ENCODE data around the gene ZNF569. TPM values are rescaled to one million over a fixed set of nuclear protein-coding genes. Genes with fewer than 3 reads are reported as not detected.

The ZNF569 gene
- total RNA-seq, 1 donor from 2014 or later, result 5.0 TPM

DNA sequence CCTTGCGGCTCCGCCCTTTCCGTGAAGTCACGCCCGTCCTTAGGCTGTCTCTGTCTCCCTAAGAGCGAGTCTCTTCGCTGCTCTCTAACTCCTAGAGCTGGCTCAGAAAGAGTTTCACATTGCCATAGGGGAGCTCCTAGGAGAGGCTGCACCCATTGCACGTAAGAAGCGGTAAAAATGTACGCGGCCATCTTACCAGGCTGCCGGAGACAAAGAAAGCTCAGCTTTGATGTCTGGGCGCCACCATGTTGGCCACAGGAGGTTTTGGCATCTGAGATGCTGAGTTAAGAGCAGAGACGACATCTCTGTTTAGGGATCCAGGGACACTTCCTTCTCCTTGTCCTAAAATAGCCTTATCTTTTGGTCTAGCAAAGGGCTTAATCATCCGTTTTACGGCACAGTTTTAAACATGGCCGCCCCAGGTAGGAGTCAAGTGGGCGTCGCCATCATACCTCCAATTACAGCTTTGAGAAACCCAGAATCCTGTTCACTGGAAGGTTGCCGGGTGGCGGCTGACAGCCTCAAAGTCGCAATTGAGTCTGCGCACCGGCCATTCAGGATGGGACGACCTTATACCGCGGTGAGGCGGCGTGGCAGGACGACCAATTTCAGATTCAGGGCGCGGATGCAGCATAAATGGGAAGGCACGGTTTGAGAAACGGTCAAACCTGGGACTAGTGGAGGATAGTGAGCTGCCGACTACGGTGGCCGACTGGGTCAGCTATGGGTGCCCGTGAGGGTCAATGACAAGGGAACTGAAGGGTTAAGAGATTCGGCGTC, 39.3 kb upstream of the ZNF569 start, which contains the start of gene ZNF793:
Gene ZNF793, plus strand, starts transcription at position 553 of the 780 bp plus-strand sequence. CDS start 16,501 bp downstream, outside the sequence.
- TF ChIP-seq, protein P1, sequence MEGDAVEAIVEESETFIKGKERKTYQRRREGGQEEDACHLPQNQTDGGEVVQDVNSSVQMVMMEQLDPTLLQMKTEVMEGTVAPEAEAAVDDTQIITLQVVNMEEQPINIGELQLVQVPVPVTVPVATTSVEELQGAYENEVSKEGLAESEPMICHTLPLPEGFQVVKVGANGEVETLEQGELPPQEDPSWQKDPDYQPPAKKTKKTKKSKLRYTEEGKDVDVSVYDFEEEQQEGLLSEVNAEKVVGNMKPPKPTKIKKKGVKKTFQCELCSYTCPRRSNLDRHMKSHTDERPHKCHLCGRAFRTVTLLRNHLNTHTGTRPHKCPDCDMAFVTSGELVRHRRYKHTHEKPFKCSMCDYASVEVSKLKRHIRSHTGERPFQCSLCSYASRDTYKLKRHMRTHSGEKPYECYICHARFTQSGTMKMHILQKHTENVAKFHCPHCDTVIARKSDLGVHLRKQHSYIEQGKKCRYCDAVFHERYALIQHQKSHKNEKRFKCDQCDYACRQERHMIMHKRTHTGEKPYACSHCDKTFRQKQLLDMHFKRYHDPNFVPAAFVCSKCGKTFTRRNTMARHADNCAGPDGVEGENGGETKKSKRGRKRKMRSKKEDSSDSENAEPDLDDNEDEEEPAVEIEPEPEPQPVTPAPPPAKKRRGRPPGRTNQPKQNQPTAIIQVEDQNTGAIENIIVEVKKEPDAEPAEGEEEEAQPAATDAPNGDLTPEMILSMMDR (IDR thresholded peaks at IDR 0.05; ENCODE audit: insufficient read depth, low read length, poor library complexity, severe bottlenecking), result no peak
- Histone ChIP-seq H3K36me3 (ENCODE audit: control insufficient read depth, insufficient read depth, low read length) (no peaks in the 10 kb centered on the region), H3K27me3 (ENCODE audit: control insufficient read depth, insufficient read depth, low read length) (no peaks in the 10 kb centered on the region), H3K4me3 (ENCODE audit: low read depth, low read length) (peak within 1 kb of the TSS; percentile 75)
- DNase-seq (ENCODE audit: low read depth), result peak; percentile 65

DNA sequence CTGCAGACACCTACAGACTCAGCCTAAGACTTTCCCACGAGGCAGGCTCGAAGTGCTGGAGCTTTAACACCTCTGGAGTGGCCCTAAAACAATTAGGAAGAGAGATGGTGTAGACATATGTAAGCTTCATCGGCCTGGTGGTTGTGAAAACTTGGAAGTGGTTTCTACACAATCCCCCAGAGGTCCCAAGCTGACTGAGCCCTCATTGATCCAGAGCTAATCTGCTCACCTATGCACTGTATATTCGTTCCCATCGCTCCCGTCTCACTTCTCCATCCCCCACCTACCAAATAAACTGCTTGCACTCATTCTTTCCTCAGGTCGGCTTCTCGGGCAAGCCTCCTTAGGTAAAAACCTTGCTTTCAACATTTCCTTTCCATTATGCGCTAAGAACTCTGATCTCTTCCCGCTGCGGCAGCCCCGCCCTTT, 38.7 kb upstream of the ZNF569 start:
- TF ChIP-seq, protein P1 (IDR thresholded peaks at IDR 0.05; ENCODE audit: insufficient read depth, low read length, poor library complexity, severe bottlenecking), result no peak
- Histone ChIP-seq H3K4me3 (ENCODE audit: low read depth, low read length) (peak overlapping the region; percentile 75), H3K36me3 (ENCODE audit: control insufficient read depth, insufficient read depth, low read length) (no peaks in the 10 kb centered on the region), H3K27me3 (ENCODE audit: control insufficient read depth, insufficient read depth, low read length) (no peaks in the 10 kb centered on the region)
- no peak for DNase-seq (ENCODE audit: low read depth)

DNA sequence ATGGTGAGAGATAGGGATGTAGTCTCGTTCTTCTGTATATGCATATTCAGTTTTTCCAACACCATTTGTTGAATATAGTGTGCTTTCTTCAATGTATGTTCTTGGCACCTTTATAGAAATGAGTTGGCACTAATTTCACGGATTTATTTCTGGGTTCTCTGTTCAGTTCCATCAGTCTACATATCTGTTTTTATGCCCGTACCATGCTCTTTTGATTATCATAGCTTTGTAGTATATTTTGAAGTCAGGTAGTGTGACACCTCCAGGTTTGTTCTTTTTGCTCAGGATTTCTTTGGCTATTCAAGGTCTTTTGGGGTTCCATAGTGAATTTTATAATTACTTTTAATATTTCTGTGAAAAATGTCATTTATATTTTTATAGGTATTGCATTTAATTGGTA, 25.0 kb upstream of the ZNF569 start:
- Histone ChIP-seq H3K4me3 (ENCODE audit: low read depth, low read length) (no peak overlapping the region), H3K36me3 (ENCODE audit: control insufficient read depth, insufficient read depth, low read length) (no peaks in the 10 kb centered on the region), H3K27me3 (ENCODE audit: control insufficient read depth, insufficient read depth, low read length) (no peaks in the 10 kb centered on the region)
- no peak for DNase-seq (ENCODE audit: low read depth)
- TF ChIP-seq, protein P1 (IDR thresholded peaks at IDR 0.05; ENCODE audit: insufficient read depth, low read length, poor library complexity, severe bottlenecking), result no peak

DNA sequence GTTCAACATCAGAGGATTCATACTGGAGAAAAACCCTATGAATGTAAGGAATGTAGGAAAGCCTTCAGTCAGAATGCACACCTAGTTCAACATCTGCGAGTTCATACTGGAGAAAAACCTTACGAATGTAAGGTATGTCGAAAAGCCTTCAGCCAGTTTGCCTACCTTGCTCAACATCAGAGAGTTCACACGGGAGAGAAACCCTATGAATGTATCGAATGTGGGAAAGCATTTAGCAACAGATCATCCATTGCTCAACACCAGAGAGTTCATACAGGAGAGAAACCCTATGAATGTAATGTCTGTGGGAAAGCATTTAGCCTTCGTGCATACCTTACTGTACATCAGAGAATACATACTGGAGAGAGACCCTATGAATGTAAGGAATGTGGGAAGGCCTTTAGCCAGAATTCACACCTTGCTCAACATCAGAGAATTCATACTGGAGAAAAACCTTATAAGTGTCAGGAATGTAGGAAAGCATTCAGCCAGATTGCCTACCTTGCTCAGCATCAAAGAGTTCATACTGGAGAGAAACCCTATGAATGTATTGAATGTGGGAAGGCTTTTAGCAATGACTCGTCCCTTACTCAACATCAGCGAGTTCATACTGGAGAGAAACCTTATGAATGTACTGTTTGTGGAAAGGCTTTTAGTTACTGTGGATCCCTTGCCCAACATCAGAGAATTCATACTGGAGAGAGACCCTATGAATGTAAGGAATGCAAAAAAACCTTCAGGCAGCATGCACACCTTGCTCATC, 17.3 kb upstream of the ZNF569 start:
- Histone ChIP-seq H3K4me3 (ENCODE audit: low read depth, low read length) (no peak overlapping the region), H3K27me3 (ENCODE audit: control insufficient read depth, insufficient read depth, low read length) (no peaks in the 10 kb centered on the region), H3K36me3 (ENCODE audit: control insufficient read depth, insufficient read depth, low read length) (peaks cover 2% of the 10 kb centered on the region)
- TF ChIP-seq, protein P1 (IDR thresholded peaks at IDR 0.05; ENCODE audit: insufficient read depth, low read length, poor library complexity, severe bottlenecking), result no peak
- no peak for DNase-seq (ENCODE audit: low read depth)

DNA sequence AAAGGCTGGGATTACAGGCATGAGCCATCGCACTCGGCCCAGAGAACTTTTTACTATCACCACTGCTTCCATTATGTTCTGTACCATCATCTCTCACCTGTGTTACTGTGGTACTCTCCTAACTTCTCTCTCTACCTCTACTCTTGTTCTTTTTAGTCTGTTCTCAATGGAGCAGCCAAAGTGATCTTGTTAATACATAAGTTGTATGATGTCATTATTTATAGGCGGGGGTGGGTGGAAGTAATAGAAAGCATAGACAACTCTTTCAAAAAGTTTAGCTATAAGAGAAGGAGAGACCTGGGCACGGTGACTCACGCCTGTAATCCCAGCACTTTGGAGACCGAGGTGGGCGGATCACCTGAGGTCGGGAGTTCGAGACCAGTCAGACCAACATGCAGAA, 4.9 kb upstream of the ZNF569 start:
- TF ChIP-seq, protein P1 (IDR thresholded peaks at IDR 0.05; ENCODE audit: insufficient read depth, low read length, poor library complexity, severe bottlenecking), result no peak
- no peak overlapping the region for H3K4me3 ChIP-seq (ENCODE audit: low read depth, low read length)
- peaks cover 2% of the 10 kb centered on the region for H3K36me3 ChIP-seq (ENCODE audit: control insufficient read depth, insufficient read depth, low read length)
- H3K27me3 ChIP-seq (ENCODE audit: control insufficient read depth, insufficient read depth, low read length), result no peaks in the 10 kb centered on the region
- no peak for DNase-seq (ENCODE audit: low read depth)
